Mesodermal cell (in vitro differentiated cells): ENCODE data around the gene KIF21A.

Experiments
- H3K27ac ChIP-seq: 2 replicates; pipeline ENCODE4 v1.7.0; 2013; ENCODE audit warnings: mild to moderate bottlenecking, low read depth, low read length, moderate library complexity; ENCODE audit not compliant: severe bottlenecking
- H3K36me3 ChIP-seq: 2 replicates; pipeline ENCODE4 v1.7.1; 2013; ENCODE audit warnings: mild to moderate bottlenecking, low read length, moderate library complexity; ENCODE audit not compliant: control insufficient read depth, insufficient read depth
- H3K4me1 ChIP-seq: one replicate; pipeline ENCODE4 v1.7.1; 2013; ENCODE audit warnings: mild to moderate bottlenecking, low read length; ENCODE audit not compliant: insufficient read depth, control insufficient read depth, poor library complexity, severe bottlenecking
- H3K4me3 ChIP-seq: 2 replicates; pipeline ENCODE4 v1.7.0; 2013; ENCODE audit warnings: low read length, control low read depth, mild to moderate bottlenecking; ENCODE audit not compliant: insufficient read depth, poor library complexity, severe bottlenecking; ENCODE audit errors: extremely low read depth
- H3K9me3 ChIP-seq: 2 replicates; pipeline ENCODE4 v1.7.1; 2013; ENCODE audit warnings: mild to moderate bottlenecking, low read length, moderate library complexity; ENCODE audit not compliant: control insufficient read depth
- WGBS, 2 experiments: methylation state at CpG; one replicate each; pipeline ENCODE4 v1.1.5; 2013; ENCODE audit warnings: missing lambda C conversion rate in 2 of 2; ENCODE audit not compliant: insufficient coverage in 2 of 2; 5-methylcytosine and 5-hydroxymethylcytosine counted together

The KIF21A gene

GRCh38 chr12:39348523-39348922 lies 94.4 kb downstream of the KIF21A start:
- H3K36me3 ChIP-seq, result no peaks in the 10 kb centered on the region
- no peak overlapping the region for H3K27ac ChIP-seq
- no peak overlapping the region for H3K4me3 ChIP-seq
- no peaks in the 10 kb centered on the region for H3K4me1 ChIP-seq
- no peaks in the 10 kb centered on the region for H3K9me3 ChIP-seq
- WGBS, 2 experiments, result 75 to 78% methylated on average over 1 of the region's 1 CpG

DNA sequence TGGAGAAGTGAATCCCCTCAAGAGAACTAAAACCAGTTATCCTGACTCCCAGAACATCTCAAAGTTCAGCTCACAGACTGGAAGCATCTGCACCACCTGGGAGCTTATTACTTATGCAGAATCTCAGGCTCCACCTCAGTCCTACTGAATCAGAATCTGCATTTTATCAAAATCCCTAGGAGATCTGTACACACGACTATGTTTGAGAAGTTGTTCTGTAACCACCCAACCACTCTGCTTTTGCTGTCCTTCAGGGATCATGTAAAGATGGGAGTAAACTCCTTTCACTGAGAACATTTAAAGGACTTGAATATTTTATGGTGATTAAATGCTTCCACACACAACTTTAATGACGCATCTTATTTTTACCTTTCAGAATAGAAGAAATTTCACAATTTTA lies 98.0 kb downstream of the KIF21A start:
- Histone ChIP-seq H3K4me1 (no peaks in the 10 kb centered on the region), H3K9me3 (no peaks in the 10 kb centered on the region), H3K27ac (no peak overlapping the region), H3K4me3 (no peak overlapping the region), H3K36me3 (no peaks in the 10 kb centered on the region)
- no CpG with 5 or more reads among the region's 2 CpGs for WGBS, 2 experiments

DNA sequence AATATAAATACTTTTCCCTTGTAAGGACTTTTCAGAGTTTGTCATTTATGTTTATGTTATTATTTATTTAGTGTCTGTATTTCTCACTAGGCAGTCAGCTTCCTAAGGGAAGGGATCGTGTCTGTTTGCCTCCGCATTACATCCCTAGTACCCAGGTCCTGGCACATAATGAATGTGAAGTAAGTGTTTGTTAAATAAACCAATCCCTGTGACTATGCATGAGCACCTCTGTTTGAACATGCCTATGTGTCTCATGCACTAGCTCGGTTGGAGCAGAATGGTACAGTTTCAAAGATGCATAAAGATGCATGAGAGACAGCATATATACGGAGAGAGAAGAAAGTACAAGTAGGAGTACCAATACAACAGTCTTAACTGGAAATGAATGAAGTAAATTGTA lies 99.3 kb downstream of the KIF21A start:
- Histone ChIP-seq H3K9me3 (no peaks in the 10 kb centered on the region), H3K27ac (no peak overlapping the region), H3K36me3 (no peaks in the 10 kb centered on the region), H3K4me3 (no peak overlapping the region), H3K4me1 (no peaks in the 10 kb centered on the region)
- WGBS, 2 experiments, result 88 to 89% methylated on average over 3 to 4 of the region's 4 CpGs

DNA sequence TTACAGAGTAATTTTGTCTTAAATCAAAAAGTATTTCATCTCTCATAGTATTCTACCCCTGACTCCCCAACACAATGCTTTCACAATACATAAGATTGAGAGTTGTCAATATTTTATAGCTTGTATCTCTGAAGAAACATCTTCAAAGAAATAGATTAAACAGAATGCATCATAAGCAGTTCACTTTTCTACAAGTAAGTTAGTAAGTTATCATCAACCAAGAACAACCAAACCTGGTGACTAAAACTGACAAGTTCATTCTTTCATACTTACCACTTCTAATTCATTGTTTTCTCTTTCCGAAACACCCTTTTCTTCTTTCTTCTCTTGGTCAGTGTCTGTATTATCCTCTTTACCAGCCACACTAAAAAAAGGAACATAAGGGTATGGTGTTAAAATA lies 101.2 kb downstream of the KIF21A start:
- WGBS, 2 experiments, result no CpG with 5 or more reads among the region's 1 CpG
- no peaks in the 10 kb centered on the region for H3K9me3 ChIP-seq
- H3K36me3 ChIP-seq, result no peaks in the 10 kb centered on the region
- H3K27ac ChIP-seq, result no peak overlapping the region
- no peak overlapping the region for H3K4me3 ChIP-seq
- no peaks in the 10 kb centered on the region for H3K4me1 ChIP-seq

DNA sequence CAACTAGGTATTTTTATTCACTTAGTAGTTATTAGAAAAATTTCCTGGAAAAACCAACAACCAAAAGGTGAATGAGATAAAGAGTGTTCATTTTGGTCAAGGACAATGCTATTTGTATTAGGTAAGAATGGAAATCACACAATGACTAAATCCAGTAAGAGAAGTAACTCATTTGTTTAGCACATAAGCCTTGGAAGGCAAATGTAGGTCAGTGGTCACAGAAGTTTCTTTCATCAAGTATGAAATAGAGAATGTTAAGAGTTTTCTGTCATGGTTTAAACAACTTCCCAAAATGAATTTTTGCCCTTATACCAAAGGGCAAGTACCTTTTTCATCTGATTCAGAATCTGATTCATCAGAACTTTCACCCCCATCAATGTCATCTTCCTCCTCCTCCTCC lies 101.7 kb downstream of the KIF21A start:
- Histone ChIP-seq H3K27ac (no peak overlapping the region), H3K36me3 (no peaks in the 10 kb centered on the region), H3K9me3 (no peaks in the 10 kb centered on the region), H3K4me1 (no peaks in the 10 kb centered on the region), H3K4me3 (no peak overlapping the region)

DNA sequence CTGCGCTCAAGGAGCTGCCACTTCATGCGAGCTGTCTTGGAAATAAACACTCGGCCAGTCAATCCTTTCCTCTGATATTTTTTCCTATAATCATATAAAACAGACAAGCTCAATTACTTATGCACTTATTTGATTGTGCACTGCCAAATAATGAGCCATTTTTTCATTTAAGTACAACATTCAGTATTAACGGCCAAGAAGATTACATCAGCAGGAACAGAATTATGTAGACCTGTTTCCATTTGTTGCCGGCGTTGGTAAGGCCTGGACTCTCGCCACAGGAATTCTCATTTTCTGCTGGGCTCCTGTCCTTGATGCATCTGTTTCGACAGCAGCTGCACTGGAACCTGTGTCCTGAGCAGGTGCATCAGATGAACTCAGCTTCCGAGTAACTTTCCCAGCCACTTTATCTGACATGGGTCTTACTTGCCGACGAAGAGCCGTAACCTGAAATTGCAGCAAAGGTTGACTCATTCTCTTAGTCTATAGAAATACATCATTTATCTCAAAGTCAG lies 110.2 kb downstream of the KIF21A start:
- H3K36me3 ChIP-seq, result no peaks in the 10 kb centered on the region
- WGBS, 2 experiments, result 91 to 96% methylated on average over 10 to 12 of the region's 12 CpGs

GRCh38 chr12:39331539-39332261 lies 111.2 kb downstream of the KIF21A start:
- H3K9me3 ChIP-seq, result no peaks in the 10 kb centered on the region
- no peak overlapping the region for H3K27ac ChIP-seq
- H3K4me1 ChIP-seq, result no peaks in the 10 kb centered on the region
- H3K4me3 ChIP-seq, result no peak overlapping the region
- no peaks in the 10 kb centered on the region for H3K36me3 ChIP-seq
- WGBS, 2 experiments, result 86 to 90% methylated on average over 1 to 2 of the region's 2 CpGs

More for the DNA sequence above, 110.2 kb downstream of the KIF21A start:
- no peak overlapping the region for H3K27ac ChIP-seq
- H3K4me3 ChIP-seq, result no peak overlapping the region
- no peaks in the 10 kb centered on the region for H3K9me3 ChIP-seq
- no peaks in the 10 kb centered on the region for H3K4me1 ChIP-seq

GRCh38 chr12:39329876-39330275 lies 113.0 kb downstream of the KIF21A start:
- Histone ChIP-seq H3K4me3 (no peak overlapping the region), H3K27ac (no peak overlapping the region), H3K9me3 (no peaks in the 10 kb centered on the region), H3K4me1 (no peaks in the 10 kb centered on the region), H3K36me3 (no peaks in the 10 kb centered on the region)
- 100% methylated on average over 1 of the region's 4 CpGs; no CpG with 5 or more reads in 1 of the 2 experiments for WGBS, 2 experiments

GRCh38 chr12:39329018-39329417 lies 113.9 kb downstream of the KIF21A start:
- H3K4me3 ChIP-seq, result no peak overlapping the region
- H3K27ac ChIP-seq, result no peak overlapping the region
- no peaks in the 10 kb centered on the region for H3K4me1 ChIP-seq
- H3K36me3 ChIP-seq, result no peaks in the 10 kb centered on the region
- H3K9me3 ChIP-seq, result no peaks in the 10 kb centered on the region
- no CpG with 5 or more reads among the region's 1 CpG for WGBS, 2 experiments

GRCh38 chr12:39327965-39328364 lies 115.0 kb downstream of the KIF21A start:
- Histone ChIP-seq H3K27ac (no peak overlapping the region), H3K4me3 (no peak overlapping the region), H3K36me3 (no peaks in the 10 kb centered on the region), H3K4me1 (no peaks in the 10 kb centered on the region), H3K9me3 (no peaks in the 10 kb centered on the region)
- 89 to 93% methylated on average over 6 of the region's 6 CpGs for WGBS, 2 experiments

DNA sequence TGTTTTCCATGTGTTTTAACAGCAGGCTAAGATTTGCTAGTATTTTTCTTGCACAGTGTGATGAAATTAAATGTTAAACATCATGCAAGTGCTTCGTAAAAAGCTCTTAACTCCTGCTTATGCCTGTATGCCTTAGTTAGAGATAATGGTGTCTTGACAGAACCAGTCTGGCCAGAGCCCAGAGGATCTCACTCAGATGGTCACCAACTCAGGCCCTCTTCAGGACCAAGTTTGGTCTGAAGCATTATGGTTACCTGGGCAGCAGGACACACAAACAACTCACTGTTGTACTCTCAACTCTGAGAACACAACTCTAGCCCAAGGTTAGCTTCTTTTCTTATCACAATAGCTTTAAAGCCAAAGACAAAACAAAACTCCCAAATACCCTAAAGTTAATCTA lies 115.4 kb downstream of the KIF21A start:
- Histone ChIP-seq H3K4me3 (no peak overlapping the region), H3K27ac (no peak overlapping the region), H3K9me3 (no peaks in the 10 kb centered on the region), H3K4me1 (no peaks in the 10 kb centered on the region), H3K36me3 (no peaks in the 10 kb centered on the region)
- 83 to 100% methylated on average over 1 of the region's 1 CpG for WGBS, 2 experiments
